AG08396 (cell line): ENCODE results near the gene GNG8.

Source experiments
- DNase-seq: peaks from one replicate; pipeline ENCODE4 v3.0.0; 2012; ENCODE audit warnings: low spot score, mixed read lengths

Gene GNG8

GRCh38 chr19:46618670-46619231 is 17.3 kb downstream of the GNG8 start:
- no peak for DNase-seq

- no peak for DNase-seq
These were observed 18.4 kb downstream of the GNG8 start for GRCh38 chr19:46617601-46618000.

- peak; percentile 65 for DNase-seq
These were observed 19.2 kb downstream of the GNG8 start for GRCh38 chr19:46616631-46617322.

- no peak for DNase-seq
These were observed 20.0 kb downstream of the GNG8 start for GRCh38 chr19:46615966-46616365.

- peak; percentile 85 for DNase-seq
These were observed 21.8 kb downstream of the GNG8 start for GRCh38 chr19:46614114-46614722.

DNA sequence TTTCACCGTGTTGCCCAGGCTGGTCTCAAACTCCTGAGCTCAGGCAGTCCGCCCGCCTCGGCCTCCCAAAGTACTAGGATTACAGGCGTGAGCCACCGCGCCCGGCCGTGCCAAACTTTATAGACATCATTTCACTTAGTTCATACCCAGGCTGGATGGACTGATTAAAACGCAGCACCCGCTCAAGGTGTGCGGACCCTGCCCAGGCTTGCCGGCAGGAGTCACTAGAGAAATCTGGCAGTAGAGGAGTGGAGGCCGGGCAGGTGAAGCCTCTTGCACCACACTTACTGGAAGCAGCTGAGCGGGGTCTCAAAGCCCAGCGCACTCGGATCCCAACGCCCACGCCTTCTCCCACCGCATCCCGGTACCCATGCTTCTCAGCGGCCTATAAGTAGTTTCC is 22.5 kb downstream of the GNG8 start:
- no peak for DNase-seq

GRCh38 chr19:46611776-46612175 is 24.2 kb downstream of the GNG8 start:
- no peak for DNase-seq

DNA sequence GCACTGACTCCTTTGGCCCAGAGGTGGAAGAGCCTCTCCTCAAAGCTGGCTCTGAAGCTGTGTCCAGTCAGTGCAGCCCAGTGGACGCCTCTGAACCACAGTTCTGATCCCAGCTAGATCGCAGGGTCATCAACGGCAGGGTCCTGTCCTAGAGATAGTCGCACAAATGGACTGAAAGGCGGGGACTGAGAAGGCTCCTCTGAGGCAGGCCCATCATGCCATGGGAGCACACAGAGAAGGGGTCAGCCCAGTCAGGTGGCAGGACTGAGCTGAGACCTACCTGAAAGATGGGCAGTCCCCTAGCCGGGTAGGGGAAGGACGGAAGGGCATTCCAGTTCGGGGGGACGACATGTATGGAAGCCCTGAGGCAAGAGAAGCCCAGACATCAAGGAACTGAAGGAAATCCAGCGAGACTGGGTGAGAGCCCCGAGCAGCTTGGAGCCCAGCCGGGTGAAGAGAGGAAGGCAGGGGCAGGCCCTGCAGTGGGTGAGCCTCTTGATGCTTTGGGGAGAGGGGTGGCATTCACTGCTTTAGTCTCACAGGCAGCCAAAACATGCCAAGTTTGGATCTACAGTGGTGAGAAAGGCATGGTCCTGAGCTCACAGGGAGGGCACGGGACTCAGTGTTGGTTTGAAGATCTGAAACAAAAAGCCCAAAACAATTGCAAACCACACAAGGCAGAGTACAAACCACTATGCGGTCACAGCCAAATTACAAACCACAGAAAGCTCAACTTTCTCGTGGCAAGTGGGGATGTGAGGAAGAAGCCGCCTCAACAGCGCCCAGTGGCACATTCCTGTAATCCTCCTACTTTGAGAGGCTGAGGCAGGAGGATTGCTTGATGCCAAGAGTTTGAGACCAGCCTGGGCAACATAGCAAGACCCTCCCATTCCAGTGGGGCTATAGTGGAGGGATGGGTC is 24.9 kb downstream of the GNG8 start:
- DNase-seq = no peak

DNA sequence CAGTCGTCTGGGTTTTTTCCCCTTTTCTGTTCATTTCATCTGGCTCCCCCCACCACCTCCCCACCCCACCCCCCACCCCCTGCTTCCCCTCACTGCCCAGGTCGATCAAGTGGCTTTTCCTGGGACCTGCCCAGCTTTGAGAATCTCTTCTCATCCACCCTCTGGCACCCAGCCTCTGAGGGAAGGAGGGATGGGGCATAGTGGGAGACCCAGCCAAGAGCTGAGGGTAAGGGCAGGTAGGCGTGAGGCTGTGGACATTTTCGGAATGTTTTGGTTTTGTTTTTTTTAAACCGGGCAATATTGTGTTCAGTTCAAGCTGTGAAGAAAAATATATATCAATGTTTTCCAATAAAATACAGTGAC is 25.6 kb downstream of the GNG8 start:
- no peak for DNase-seq

- DNase-seq = peak; percentile 7
These were observed 26.2 kb downstream of the GNG8 start for GRCh38 chr19:46609511-46610412.

- no peak for DNase-seq
These were observed 27.2 kb downstream of the GNG8 start for GRCh38 chr19:46608581-46609345.

DNA sequence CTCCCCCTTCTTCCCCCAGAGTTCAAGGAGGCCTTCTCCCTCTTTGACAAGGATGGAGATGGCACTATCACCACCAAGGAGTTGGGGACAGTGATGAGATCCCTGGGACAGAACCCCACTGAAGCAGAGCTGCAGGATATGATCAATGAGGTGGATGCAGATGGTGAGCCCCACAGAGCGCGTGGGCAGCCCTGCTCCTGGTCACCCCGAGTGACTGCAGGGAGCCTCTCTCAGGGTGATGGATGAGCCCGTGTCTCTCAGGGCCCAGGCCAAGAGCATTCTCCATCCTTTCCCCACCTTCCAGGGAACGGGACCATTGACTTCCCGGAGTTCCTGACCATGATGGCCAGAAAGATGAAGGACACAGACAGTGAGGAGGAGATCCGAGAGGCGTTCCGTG is 27.8 kb downstream of the GNG8 start:
- no peak for DNase-seq

- no peak for DNase-seq
These were observed 28.6 kb downstream of the GNG8 start for GRCh38 chr19:46607448-46607841.

- no peak for DNase-seq
These were observed 29.1 kb downstream of the GNG8 start for GRCh38 chr19:46606681-46607447.

DNA sequence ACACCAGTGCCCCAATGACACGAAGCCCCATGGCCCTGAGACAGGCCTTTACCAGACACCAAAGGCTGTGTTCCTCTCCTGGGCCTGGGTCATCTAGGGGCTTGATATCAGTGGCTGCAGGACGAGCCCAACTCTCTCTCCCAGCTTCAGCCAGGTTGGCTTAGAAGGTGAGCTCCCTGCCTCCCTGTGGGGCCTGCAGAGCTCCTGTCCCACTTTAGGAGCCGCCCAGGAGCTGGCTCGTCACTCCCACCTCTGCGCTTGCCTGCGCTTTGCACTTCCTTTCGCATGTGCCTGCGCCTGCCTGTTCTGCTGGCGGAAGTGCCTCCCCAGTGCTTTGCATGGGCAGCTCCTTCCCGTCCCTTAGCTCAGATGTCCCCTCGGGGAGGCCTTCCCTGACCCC is 30.0 kb downstream of the GNG8 start:
- no peak for DNase-seq

DNA sequence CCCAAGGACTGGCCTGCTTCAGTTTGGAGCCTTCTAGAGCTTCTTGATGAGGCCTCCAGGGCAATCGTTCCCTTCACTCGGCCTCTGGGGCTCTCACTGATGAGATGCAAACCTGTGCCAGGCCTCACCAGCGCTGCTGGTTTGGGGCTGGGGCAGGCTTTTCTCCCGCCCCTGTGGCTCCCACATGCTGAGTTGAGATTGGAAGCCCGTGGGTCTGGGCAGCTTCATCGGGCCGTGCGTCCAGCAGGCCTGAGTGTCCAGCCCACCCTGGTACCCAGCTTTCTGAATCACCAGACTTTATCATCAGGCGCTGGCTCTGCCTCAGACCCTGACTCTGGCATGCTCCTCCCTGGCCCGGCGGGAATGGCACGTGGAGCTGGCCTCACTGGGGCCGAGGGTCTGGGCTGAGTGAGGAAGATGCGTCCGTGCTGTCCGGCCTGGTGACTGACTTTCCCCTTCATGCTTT is 30.6 kb downstream of the GNG8 start:
- no peak for DNase-seq

DNA sequence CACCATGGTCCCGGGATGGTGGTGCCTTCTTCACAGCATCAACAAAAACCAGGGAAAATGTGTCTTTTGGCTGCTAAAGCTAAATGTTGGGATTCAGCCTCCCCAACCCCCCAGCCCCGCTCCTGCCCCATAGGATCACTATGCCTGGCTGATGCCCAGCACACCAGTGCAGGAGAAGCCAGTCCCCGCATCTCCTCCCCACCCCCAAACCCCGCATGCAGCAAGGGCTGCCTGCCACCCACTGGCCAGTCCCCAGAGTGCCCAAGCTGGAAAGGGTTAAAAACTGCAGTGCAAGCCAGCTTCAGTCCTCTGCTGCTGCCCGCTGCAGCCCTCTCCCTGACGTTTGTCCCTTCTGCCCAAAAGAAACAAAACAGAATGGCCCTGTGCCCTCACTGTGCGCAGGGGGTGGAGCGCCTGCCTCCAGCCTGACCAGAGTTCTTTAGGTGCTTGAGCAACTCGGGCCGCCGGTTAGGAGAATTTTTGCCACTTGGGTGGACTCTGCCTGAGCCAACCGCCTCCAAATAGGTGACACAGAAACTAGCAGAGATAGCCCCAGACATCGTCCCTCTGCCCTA is 31.1 kb downstream of the GNG8 start:
- DNase-seq = peak; percentile 9

DNA sequence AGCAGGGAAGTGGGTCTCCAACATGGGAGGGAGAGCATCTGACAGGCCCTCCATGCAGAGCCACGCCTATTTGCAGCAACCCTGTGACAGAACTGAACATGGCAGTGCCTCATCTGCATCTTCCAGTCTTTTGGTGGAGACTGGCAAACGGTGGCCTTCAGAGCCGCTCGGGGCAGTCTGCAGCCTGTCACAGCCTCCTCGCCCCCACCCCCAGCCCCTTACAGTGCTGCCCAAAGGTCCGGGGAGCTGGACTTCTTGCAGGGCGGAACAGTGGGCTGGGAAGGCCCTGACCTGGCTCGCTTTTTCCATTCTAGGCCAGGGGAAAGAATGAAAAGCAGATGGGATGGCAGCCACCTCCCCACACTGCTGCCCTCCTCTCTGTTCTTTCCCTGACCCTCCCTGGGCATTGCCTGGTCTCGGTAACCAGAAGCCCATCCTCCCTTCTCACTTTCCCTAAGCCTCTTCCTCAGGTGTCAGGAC is 32.2 kb downstream of the GNG8 start:
- peak; percentile 6 for DNase-seq

DNA sequence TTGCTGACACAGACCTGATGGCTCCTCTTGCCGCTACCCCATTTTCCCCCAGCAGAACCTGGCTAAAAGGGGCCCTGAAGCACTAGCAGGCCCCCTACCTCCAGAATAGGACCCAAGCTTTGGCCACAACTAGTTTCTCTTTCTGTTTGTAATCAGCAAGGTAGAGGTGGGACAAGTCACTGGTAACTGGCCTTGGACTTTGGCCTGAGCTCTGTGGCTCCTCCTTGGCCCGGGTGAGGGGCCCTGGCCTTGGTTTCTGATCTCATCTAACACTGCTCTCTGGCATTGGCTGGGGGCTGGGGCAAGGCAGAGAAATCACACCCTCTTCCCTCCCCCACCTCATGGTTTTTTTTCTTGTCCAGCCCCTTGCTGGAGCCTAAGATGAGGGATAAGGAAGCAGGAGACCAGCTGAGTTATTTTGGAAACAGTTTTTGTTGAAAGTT is 32.8 kb downstream of the GNG8 start:
- no peak for DNase-seq
